ENCODE results near the gene VSIG10.
"Not testable (repeated sequence)": the region's sequence is repeated elsewhere in the genome, so short reads cannot be mapped to it uniquely, and the experiment has no call there.

VSIG10 gene

DNA sequence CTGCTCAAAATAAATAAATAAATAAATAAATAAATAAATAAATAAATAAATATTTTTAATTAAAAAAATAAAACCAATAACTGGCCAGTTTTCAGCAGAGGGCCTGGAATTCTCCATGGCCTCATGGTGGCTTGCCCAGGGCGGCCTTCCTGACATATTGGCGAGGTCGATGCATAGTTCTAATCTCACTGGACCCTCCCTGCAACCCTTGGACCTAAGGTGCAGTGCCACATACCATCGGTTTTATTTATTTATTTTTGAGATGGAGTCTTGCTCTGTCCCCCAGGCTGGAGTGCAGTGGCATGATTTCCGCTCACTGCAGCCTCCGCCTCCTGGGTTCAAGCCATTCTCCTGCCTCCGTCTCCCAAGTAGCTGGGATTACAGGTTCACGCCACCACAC, 3.9 kb upstream of the VSIG10 start:
- no peak for DNase-seq (ENCODE audit: low read depth)

DNA sequence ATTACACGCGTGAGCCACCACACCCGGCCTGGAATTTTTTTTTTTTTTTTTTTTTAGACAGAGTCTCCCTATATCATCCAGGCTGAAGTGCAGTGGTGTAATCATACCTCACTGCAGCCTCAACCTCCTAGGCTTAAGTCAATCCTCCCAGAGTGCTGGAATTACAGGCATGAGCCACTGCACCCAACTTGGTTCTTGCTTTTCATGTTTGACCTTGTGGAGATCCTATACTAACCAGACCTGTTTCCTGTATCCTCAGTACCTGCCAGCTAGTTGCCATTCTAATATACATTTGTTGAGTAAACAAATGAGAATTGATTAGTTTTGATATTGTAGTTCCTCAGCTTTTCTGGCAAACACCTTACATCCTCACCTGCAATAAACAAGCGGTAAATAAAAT, 3.2 kb upstream of the VSIG10 start:
- DNase-seq (ENCODE audit: low read depth), result no peak

DNA sequence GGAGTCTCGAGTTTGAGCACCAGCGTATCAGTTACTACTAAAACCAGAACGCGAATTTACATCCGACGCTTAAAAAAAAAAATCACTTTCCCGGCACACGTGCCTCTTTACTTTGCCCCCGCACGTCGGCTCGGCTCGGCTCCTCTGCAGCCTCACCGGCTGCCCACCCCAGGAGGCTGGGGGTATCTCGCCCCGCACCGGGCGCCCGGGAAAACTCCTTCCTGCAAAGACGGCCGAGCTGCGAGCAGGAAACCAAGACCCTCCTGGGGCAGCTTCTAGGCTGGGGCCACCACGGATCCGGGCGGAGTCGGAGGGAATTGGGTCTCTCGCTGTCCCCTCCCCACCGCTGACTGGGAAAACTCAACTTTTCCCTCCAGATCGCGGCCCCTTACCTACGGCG, 610 bp downstream of the VSIG10 start:
- DNase-seq (ENCODE audit: low read depth), result peak; percentile 36

DNA sequence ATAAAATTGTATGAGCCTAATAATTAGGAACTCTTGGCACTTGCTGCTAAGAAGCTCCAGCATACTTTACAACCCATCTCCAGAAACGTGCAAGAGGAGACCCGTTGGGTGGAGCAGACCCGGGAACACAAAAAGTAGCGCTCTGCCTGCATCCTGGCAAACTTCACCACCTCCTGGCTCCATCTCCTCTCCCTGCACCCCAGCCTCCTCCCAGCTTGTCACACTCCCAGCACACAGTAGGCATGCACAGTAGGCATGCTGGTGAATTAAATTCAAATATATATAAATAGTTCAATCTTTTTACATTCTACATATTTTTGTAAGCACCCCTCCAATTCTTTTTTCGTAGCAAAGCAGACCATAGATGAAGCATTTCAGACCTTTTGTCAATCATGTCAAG, 1.2 kb downstream of the VSIG10 start:
- peak; percentile 14 for DNase-seq (ENCODE audit: low read depth)

DNA sequence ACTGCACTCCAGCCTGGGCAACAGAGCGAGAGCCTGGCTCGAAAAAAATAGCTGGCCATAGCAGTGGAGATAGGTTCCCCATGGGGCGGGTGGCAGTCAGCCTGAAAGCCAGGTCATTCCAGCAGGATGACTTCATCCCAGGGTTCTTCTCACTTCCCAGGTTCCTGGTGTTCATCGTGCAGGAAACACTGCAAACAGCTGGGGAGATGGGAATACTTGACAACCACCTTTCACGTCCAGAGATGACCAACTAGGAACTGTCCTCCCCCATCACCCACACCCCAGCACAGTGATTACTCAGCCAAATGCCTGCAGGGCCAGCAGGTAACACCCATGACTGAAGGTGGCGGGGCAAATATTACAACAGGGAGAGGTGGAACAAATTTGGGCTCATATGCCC, 1.7 kb downstream of the VSIG10 start:
- peak; percentile 52 for DNase-seq (ENCODE audit: low read depth)

DNA sequence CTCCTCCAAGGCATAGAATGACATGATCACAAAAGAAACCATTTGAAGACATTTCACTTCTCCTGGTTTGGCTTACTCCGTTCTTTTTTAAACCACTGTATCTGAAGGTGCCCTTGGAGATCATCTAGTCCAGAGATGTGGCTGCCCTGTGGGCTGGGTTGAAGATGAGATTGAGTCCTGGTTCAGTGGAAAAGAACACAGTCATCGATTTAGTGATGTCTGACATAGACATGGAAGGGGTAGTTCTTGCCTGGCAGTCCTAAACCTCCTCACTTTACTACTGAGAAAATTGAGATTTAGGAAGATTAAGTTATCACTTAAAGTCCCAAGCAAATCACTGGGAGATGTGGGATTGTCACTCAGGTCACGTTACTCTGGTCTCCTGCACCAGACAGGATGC, 2.8 kb downstream of the VSIG10 start:
- DNase-seq (ENCODE audit: low read depth), result no peak

DNA sequence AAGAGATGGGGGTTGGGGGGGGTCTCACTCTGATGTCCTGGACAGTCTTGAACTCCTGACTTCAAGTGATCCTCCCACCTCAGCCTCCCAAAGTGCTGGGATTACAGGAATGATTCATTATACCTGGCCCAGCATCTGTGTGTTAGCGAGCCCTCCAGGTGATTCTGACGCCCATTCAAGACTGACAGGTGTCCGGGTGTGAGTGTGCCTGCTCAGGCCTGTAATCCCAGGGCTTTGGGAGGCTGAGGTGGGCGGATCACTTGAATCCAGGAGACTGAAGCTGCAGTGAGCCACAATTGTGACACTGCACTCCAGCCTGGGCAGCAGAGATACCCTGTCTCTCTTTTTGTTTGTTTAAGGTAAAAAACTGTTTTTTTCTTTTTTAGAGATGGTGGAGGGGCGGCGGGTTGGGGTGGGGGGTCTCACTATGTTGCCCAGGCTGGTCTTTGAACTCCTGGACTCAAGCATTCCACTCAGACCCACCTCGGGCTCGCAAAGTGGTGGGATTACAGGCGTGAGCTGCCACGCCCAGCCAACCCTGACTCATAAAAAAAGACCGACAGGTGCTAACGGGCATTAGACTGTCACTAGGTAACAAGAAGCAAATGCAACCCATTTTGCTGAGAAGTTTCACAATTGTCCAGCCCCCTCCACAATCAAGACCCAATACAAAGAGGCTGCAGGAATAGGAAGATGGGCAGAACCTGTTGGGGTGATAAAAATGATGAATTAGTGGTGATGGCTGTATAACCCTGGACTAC, 4.7 kb downstream of the VSIG10 start:
- DNase-seq (ENCODE audit: low read depth), result no peak

DNA sequence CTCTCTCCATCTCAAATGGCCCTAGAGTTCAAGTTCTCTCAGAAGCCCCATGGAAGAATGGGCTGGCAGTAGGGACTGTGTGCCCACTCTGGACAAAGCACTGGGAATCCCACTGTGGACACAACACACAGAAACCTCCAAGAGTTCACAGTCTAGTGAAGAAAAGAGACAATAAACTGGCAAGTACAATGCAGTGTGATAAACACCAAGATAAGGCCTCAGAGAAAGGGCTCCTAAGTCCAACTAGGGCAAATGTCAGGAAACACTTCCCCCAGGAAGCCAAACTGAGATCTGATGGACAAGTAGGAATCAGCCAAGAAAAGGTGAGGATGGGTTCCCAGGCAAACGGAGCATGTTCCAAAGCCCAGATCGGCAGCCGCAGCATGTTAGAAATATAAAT, 5.4 kb downstream of the VSIG10 start:
- DNase-seq (ENCODE audit: low read depth), result no peak

DNA sequence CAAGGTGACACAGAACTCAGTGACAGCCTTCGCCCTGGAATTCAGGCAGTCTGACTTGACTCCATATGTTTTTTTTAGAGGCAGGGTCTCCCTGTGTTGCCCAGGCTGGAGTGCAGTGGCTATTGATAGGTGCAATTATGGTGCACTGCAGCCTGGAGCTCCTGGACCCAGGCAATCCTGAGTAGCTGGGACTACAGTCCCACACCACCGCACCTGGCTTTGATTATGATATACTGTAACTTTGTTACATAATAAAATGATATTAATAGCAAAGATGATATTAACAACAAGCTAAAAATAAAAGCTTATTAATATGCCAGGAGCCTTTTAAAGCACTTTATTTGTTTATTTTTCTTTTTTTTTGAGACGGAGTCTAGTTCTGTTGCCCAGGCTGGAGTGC, 9.8 kb downstream of the VSIG10 start:
- no peak for DNase-seq (ENCODE audit: low read depth)

DNA sequence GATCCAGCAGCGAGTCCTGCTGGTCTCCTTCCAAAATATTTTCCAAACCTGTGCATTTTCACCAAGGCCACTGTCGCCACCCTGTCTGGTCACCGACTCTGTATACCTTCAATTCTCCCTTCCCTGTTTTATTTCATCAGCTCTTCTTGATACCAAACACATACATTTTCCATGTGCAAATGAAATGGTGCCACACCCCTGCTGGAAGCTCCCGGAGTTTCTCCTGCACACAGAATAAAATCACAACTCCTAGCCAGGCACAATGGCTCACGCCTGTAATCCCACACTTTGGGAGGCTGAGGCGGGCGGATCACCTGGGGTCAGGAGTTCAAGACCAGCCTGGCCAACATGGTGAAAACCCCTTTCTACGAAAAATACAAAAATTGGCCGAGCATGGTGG, 14.0 kb downstream of the VSIG10 start:
- no peak for DNase-seq (ENCODE audit: low read depth)

DNA sequence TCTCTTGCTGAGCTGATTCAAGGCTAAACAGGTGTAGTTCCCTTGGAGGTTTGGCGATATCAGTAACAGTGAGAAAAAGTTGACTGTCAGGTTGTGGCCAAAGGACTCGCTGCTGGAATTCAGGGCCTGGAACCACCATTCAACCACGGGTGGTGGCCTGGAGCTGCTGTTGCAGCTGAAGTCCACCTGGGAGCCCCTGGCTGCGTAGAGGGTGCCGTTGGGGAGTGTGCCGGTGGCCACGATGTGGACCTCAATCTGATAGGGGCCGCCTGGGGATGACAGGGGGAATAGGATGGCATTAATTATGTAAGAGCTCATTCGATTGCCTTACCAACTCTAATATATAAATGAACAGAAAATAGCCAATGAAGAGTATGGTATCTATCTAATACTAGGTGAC, 21.6 kb downstream of the VSIG10 start:
- DNase-seq (ENCODE audit: low read depth), result no peak

DNA sequence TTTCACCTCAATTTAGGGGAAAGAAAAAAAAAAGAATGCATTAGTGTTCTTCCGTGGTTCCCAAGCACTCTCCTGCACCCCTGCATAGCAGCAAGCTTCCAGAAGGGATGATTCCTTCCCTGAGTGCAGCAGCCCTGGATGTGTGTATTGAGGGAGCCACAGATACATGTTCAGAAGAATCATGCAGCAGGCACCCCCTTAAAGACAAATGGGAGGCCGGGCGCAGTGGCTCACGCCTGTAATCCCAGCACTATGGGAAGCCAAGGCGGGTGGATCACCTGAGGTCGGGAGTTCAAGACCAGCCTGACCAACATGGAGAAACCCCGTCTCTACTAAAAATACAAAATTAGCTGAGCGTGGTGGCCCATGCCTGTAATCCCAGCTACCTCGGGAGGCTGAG, 22.3 kb downstream of the VSIG10 start:
- DNase-seq (ENCODE audit: low read depth), result not testable (repeated sequence)

DNA sequence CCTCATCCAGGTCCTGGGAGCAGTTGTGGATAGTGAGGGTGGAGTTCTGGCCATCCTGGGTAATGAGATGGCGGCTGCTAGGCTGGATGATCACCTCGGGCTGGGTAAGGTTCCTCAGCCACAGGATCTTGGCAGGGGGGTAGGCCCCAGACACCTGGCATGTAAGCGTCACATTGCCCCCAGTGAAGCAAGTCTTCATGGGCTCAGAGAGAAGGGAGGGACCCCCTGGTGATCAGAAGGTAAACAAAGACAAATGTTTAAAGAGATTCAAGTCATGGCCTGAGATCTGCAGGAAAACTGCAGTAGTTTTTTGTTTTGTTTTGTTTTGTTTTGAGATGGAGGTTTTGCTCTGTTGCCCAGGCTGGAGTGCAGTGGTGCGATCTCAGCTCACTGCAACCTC, 30.0 kb downstream of the VSIG10 start:
- DNase-seq (ENCODE audit: low read depth), result no peak

DNA sequence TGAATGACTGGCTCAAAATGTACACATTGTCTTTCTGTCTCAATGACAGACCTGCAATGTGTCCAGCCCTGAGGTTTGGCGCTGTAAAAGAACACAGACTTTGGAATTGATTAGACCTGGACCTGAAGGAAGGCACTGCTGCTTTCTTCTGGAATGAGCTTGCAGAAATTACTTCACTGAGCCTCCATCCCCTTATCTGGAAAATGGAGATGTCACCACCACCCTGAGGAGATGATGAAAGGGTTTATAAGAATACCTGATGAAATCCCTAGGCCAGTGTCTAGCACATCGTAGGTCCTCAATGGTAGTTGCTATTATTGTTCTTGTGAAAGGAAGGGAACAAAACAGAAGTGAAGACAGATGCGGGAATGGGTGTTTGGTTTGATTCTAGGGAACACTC, 33.2 kb downstream of the VSIG10 start:
- no peak for DNase-seq (ENCODE audit: low read depth)

DNA sequence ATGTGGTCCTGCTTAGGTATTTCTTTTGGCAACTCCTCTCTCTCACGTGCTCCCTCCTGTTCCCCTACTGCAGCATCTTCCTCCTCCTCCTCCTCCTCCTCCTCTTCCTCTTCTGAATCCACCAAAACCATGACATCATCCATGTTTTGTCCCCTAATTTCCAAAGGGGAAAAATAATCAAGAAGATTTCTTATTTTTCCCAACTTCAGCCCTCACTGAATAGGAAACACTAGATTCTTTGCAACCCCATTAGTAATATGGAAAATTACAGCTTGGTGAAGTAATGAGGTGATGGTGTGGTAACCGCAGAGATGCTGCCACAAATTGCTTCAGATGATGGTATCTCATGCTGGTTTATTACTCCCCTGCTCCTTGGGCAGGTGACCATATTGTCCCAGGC, 35.4 kb downstream of the VSIG10 start:
- no peak for DNase-seq (ENCODE audit: low read depth)

DNA sequence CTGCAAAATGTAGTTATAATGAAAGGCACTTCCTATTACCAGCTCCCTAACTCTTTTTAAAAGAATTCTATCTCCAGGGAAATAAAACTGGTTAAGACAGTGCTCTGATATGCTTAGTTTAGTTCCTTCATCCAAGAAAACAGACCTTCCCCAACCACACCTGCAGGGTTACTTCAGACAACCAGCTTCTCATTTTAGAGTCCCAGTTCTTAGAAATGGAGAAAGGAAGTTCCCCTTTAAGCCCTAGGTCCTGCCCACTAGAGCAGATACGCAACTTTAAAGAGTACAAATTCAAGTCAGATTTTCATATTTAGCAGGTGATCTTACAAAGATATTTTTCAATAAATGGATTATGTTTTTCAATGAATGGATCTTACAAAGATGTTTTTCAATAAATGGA, 38.4 kb downstream of the VSIG10 start:
- no peak for DNase-seq (ENCODE audit: low read depth)

DNA sequence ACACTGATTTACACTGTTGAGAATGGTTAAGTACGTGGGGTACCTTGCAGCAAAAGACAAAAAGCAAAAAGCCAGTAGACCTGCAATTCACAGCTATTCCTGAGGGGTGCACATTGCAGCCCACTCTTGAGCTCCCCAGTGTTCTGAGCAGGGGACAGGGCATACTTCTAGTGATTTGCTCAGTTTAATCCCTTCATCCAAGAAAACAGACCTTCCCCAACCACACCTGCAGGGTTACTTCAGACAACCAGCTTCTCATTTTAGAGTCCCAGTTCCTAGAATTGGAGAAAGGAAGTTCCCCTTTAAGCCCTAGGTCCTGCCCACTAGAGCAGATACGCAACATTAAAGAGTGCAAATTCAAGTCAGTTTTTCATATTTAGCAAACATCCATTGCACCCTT, 39.2 kb downstream of the VSIG10 start:
- peak; percentile 36 for DNase-seq (ENCODE audit: low read depth)

DNA sequence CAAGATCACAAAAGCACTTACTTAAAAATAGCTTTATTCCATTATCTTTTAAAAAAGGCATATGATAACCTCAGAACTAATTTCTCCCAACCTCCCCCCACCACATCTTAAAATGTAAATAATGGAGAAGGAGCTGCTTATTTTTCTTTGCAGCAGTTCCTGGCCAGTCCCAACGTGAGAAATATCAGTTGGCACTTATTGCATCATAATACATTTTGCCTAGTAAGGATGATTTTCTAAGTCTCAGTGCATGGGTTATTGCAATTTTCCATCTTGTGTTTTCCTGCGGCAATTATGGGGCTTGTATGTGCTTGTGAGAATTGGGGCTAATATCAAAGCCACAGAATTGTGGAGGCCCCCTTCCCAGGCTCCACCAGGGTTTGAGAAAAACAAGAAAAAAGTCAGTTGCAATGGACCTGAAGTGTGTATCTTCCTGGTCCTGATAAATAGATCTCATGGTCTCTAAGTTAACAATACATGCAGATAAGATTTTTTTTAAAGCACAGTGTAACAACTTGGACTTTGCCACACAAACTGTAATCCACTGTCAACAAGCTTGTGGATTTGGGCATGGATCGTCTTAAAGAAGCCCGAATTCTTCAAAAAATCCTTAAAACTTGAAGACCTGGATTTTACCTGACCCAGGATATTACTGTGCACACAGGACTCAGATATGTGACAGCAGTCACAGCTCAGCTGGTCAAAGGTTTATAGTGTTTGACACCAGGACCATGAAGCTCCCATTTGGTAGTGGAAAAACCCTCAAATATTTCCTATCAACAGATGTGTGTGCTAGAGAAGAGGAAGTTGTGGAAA, 40.0 kb downstream of the VSIG10 start:
- no peak for DNase-seq (ENCODE audit: low read depth)

DNA sequence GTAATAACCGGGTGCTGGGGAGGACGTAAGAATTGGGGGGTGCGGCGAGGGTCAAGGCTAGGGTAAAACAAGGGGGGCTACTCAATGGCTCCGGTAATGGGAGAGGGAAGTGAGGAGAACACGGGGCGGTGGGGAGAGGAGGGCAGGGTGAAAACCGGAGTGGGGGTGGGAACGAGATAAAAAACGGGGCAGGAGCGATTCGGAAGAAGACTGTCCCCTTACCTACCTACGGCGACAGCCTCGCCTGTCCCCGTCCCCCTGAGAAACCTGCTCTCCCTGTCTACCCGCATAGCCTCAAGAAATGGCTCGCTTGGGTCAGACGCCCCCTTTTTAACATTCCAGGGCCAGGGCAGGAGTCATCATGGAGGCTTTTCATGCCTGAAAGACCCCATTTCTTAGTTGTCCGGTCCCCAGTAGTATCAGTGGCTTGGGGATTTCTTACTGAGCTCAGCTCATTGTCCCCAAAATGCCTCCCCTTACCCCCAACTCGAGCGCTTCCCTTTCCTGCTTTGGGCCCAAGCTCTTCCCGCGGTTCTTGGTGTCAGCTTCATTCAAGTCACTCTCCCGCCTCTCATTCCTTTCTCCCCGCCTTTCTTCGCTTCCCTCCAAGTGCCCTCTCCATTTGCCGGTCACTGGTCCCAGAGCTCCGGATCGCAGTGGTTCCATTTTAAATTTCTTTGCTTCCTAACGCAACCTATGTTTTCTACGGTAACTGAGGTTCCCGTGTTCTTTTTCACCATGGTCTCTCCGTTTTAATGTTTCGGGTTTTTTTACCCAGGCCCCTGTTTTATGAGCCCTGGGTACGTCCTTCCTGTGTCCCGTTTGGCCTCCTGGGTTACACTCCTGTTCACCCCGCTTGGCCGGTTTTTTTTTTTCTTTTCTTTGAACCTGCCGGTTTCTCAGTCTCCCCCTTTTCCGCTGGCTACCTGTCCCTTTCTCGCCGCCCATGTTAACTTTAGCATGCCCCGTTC, 41.7 kb downstream of the VSIG10 start:
- peak; percentile 74 for DNase-seq (ENCODE audit: low read depth)

DNA sequence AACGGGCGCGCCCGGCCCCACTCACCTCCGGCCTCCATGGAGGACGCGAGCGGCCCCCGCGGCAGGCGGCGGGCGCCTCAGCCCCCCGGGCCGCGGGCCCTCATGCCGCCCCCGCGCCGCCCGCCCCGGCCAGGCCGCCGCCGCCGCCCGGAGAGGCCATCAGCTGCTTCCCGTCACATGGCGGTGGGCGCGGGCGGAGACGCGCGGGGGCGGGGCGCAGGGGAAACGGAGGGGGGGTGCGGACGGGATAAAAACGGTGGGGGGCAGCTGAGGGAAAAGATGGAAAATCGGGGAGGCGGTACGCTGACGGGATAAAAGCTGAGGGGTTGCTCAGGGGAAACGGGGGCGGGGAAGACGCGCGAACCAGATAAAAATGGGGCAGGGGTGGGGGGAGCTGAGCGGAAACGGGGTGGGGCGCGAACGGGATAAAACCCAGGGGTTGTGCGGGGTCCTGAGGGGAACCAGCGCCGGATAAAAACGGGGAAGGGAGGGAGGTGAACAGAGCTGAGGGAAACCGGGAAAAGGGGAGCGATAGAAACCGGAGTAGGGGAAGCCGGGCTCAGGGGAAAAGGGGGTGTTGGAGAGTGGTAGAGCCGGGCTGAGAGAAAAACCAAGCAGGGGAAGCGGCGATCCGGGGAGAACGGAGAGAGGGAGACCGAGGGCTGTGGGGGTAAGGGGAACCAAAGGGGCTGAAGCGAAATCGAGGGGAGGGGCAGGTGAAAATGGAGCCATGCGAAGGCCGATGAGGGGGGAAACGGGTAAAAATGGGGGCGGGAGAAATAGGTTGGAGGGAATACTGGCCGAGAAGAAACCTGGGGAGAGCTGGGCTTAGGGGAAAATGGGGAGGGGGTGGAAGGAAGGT, 42.6 kb downstream of the VSIG10 start, which contains the start of gene WSB2:
TSS of gene WSB2 (minus strand) at position 169 of the 862 bp plus-strand sequence. CDS start at position 38, 131 bp downstream.
- DNase-seq (ENCODE audit: low read depth), result peak; percentile 72

DNA sequence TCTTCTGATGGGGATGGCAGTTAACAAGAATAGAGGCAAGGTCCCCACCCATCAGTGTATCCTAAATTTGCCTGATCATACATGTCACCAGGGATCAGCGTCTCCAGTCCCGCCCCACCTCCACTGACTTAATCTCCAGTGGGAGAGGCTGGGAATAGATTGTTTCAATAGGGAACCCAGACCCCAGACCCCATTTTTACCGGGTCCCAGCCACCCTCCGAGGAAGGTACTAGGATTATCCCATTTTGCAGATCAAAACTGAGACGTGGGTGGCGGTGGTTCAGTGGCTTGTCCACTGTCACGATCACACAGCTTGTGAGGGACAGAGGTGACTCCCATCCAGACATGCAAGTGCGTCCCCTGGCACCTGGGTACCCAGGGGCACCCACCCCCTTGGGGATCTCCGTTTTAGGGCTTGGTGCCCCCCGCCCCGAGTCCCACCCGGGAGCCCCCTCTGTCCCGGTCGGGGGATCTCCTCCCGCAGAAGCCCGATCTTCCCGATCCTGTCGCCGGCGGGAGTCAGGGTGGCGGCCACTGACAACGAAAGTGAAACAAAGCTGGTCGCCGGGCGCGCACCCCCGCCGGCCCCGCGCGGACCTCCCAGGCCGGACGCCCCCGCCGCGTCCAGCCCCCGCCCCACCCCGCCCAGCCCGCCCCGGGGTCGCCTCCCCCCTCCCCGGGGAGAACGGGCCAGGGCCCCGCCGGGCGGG, 43.4 kb downstream of the VSIG10 start:
- DNase-seq (ENCODE audit: low read depth), result peak; percentile 52

All from ELR (cell line).